ENCODE results near the gene CFAP77.

DNA sequence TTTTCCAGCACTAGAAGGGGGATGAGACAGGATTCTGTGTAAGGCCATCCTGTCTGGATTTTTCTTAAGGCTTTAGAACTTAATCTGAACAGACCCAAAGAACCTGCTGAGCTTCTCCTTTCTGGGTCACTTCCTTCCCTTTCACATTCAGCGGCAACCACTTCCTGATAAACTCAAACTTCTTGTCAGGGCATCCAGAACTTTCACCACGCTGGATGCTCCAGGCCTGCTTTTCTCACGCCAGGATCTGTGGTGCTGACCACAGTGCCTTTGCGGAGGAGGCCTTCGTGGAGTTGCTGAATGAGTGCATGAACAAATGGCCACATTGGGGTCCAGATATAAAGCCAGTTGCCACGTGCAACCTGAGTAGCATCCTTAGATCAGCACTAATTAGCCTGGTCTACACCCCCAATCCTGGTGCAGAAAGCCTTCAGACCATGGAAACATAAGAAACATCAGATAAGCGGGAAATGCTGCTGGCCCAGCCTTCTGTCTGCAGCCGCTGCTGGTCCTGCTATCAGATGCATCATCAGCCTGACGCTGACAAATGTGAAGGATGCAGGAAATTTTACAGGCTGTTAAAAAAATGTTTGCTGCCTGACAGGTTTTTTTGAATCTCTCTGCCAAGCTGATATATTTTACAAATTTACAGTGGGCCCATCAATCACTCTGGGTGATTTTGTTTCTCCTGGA is 97.1 kb downstream of the CFAP77 start:
- TF ChIP-seq CTCF (IDR thresholded peaks at IDR 0.05; ENCODE audit: insufficient read depth, low read length, poor library complexity, severe bottlenecking), result no peak
- no peak for TF ChIP-seq EZH2phosphoT487 (conservative IDR thresholded peaks at IDR 0.05; ENCODE audit: low read length)

Measured in SU-DHL-6 (cell line).